Middle frontal gyrus (tissue), 1 donor: ENCODE data around the gene XXYLT1.

Source experiments
- DNase-seq: peaks from one replicate; pipeline ENCODE4 v3.0.0-alpha.2; 2015; ENCODE audit warnings: low spot score; ENCODE audit errors: extremely low spot score

The XXYLT1 gene

DNA sequence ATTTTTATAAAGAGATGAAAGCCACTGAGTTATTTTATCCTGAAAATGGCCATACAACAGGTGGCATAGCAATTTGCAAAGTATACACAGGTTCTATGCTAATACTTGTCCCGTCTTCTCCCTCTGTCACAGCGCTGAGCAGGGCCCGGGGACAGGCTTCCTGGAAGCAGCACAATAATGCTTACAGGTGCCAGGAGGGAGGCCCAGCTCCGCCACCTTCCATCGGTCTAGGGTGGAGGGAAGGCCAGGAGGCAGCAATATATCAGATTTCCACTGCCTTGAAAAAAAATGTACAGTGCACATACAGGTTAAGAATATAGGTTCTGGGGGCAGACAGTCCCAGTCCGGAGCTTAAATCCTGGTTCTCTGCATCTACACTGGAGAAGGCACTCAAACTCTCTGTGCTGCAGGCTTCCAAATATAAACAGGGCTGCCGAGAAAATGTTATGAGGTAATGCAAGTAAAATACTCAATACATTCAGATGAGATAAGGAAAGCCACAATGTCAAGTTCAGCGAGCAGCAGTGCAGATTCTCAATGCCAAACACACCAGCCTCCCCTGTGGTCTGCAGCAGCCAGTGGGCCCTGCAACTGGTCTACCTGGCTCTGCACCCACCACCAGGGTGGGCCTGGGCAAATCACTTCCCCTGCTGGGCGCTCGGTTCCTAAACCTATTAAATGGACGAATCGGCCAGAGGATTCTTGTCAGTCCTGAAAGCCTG is 189.6 kb downstream of the XXYLT1 start:
- DNase-seq = no peak

DNA sequence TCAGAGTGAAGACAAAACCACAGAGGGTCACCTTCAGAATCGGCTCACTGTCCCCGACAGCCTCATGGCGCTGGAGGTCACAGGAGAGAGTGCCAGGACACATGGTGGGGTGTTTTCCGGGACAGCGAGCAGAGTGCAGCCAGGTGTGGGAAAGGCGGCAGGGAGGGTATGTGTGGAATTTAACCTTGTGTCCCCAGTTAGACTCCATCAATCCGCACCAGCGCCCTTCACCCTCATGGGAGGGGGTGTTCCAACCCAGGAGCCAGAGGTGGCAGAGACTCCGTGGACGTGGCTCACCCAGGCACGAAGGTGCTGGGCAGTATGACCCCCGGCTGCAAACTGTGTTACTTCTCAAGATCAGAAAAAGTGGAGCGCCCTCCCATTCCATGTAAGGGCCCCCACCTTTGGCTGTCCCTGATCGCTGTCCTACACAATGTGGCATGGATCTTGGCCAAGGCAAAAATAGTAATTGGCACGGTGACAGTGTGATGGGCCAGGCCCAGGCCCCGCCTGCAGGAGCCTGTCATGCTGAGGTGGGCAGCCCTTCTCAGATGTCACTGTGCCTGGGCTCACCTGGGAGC is 190.3 kb downstream of the XXYLT1 start:
- no peak for DNase-seq

DNA sequence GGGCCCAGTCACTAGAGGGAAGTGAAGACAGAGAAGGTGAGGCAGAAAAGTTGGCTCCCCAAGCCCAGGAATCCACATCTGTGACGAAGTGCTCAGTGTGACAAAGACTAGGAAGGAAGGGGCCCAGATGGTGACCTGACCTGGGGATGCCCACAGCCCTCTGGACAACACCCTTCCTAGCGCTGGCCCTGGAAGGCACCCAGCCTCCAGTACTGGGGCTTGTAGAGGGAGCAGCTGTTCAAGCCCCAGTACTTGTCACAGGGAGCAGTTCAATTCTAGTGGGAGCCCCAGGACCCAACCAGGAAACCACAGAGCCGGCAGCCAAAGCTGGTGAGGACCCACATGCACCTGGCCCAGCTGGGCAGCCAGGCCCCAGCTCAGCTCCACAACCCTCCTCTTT is 190.8 kb downstream of the XXYLT1 start:
- no peak for DNase-seq

DNA sequence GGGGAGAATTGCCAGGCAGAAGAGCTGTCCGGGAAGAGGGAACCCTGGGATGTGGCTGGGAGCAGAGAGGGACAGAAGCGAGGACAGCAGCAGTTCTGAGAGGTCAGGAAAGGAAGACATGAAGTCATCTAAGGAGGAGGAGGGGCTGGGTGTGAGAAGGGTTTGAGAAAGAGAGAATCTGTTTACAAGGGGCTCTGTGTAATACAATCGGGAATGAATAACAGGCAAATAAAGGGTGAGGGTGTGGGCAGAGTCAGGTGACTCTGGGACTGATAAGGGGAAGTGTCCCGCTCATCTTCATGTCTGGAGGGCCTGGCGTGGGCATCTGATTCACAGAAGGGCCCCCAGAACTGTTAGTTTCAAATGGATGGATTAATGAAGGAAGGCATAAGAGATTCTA is 191.3 kb downstream of the XXYLT1 start:
- no peak for DNase-seq

DNA sequence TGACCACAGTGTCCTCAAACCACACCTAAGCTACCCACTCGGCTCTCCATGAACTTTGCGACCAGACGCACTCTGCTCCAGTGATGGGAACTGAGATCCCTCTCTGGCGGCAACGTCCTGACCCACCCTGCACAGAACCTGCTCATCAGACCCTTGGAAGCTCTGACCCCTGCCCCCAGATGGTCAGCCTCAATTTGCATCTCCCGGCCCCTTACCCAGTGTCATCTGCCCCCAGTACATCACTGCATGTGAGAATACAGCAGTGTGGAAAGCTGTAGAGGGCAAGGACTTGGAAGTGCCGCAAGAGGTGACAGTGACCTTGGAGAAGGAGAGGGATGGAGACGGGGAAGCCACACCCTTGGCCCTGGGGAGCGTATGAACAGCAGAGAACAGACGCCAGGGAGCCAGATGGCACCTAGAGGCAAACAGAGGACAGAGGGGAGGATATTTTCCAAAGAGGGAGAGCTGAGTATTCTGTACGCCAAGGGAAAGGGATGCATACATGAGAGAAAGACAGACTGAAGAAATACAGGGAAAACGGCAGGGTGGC is 192.0 kb downstream of the XXYLT1 start:
- no peak for DNase-seq

DNA sequence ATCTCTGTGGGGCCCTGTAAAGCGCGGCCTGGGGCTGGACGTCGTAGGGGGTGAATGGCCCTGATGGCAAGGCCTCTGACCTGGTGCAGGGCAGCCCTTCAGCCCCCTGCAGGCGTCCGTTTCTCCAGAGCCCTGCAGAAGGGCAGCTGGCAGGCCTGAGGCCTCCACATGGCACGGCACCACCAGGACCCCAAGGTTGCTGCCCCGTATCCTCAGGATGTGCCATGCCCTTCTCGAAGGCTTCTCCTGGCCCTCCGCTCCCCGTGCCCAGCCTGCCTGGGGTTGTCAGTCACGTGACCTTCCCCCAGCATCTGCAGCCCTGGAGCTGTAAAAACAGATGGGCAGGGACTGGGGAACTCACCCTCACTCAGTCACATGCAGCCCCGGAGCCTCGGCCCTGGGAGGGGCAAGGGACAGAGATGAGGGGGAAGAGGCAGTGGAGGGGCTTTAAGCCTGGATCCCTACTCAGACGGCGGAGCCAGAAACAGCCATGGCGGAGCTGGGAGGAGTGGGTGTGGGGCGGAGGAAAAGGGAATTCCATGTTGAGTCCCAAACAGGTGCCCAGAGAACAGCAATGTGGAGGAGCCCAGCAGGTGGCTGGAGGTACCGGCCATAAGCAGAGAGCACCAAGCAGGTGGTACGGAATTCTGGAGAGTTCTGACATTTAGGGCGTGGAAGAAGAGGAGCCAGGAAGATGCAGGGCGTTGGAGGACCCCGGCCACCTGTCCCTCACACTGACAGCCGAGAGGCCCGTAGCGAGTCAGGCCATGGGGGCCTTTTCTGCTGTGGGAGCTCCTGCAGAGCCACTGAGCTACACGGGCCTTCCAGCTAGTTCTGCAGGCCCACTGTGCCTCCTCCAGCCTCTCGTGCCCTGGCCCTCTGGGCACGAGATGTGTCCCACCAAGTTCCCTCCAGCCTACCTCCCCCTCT is 193.1 kb downstream of the XXYLT1 start:
- no peak for DNase-seq

DNA sequence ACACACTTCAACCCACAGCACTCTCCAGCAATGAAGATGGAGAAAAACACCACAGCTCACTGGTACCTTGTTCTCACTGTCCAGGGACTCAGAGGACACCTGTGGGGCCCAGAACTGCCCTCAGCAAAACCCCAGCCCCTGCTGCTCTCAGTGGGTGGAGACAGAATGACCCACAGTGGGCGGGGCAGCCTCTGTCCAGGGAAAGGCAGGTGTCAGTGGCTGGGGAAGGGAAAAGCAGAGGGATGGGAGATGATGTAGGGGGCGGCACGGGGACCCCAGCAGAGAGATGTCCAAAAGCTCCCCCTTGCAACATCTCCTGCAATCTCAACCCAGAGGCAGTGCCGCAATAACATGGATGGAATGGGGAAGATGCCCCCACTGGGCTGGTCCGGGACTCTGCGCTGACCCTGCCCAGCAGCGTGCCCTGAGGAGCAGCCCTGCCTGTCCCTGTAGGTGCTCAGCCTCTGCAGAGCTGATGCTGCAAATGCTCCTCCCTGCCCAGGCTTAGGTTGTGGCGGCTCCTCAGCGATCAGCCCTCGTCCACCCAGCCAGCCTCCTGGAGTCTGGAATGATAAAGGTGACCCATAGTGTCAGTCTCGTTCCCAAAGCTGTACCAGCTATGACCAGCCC is 193.9 kb downstream of the XXYLT1 start:
- no peak for DNase-seq

DNA sequence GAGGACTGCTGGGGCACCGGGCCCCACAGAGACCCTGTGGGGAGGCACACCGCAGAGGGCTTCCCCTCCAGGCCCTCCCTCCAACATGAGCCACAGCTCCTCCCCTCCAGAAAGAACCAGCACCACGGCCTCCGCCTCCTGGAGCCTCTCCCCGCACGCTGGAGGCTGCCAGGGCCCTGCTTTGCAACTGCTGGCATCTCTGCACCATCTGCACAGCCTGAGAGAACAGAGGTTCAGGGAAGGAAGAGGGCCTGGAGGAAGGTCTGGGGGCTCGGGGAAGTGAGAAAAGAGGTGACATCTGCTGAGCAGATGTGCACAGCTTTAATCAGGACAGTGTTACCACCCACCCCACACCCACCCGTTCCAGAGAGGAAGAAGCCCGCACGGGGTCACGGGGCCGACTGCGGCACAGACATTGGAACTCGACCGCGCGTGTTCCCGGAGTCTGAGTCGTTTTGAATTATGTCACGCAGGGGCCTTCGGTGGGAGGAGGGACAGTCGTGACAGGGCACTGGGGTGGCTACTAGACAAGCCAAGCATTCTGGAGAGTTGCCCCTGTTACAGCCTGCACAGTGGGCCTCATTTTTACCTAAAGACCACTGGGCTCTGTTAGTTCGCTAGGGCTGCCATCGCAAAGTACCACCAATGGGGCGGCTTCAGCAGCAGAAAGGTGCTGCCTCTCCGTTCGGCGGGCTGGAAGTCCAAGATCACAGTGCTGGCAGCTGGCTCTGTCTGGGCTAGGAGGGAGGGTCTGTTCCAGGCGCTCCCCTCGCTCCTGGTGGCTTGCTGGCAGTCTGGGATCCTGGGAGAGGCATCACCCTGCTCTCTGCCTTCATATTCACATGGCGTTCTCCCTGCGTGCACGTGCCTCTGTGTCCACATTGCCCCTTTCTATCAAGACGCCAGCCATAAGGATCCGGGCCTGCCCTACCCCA is 194.8 kb downstream of the XXYLT1 start:
- no peak for DNase-seq

DNA sequence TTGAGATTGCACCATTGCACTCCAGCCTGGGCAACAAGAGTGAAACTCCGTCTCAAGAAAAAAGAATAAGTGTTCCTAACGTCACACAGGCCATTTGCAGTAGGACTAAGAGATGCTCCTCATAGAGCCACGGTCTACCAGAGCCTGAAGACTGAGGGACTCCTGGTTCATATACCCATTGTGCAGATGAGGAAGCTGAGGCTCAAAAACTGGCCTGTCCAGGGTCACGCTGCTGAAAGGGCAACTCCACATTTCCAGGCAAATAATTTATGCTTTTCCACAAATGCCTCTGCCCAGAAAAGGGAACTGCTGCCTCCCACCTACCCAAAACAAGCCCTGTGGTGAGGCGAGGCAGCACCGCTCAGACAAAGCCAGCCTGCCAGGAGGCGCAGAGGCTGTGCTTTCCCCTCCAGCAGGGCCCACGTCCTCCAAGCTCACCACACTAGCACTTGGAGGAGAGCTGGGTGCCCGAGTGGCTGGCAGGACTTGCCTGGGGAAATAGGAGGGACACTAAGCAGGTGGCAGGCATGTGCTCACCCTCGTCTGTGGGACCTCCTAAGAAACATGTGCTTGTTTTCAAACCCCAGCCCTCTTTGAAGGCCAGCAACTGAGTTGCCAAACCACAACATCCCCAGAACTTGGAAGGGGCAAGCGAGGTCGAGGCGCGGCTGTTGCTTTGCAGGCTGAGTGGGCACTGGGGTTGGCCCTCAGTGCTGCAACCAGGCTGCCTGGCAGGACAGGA is 195.6 kb downstream of the XXYLT1 start:
- no peak for DNase-seq

DNA sequence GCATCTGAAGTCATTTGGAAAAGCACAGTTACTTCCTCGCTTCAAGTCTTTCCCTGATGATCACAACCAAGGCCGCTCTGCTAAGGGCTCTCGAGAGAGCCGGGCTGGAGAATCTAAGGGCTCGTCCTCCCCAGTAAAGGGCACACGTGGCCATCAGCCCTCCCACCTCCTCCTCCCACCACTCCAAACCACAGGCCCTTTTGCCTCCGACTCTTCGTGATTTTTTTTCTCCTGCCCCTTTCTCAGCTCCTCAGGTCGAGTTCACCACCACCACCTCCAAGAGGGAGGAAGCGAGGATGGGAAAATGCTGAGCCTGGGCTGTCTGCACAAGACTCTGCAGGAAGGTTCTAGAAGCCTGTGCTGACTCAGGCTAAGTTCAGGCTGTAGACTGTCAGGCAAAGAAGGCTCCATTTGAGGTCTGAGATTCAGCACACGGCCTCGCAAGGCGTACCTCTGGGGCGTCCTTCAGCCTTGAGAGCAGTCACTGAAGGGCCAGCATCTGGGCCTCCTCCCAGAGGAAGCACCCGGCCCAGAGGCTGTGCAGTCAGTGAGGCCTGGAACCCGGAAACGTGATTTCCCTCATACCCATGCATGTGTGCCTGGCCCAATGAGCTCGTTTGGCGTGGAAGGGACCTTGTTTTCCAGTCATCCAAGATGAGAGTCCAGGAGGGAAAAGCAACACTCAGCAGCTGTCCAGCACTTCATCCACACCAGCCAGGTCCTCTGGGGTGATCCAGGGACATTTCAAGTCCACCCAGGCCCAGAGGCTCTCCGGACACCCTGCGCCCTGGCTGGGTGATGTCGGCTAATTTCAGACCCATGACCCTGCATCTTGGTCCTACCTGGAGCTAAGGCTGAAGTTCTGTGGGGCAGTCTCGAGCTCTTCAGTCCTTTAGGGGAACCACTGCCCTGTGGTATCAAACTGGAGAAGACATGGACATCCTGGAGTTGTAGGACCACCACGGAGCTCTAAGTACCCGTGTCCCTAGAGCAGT is 196.8 kb downstream of the XXYLT1 start:
- no peak for DNase-seq

DNA sequence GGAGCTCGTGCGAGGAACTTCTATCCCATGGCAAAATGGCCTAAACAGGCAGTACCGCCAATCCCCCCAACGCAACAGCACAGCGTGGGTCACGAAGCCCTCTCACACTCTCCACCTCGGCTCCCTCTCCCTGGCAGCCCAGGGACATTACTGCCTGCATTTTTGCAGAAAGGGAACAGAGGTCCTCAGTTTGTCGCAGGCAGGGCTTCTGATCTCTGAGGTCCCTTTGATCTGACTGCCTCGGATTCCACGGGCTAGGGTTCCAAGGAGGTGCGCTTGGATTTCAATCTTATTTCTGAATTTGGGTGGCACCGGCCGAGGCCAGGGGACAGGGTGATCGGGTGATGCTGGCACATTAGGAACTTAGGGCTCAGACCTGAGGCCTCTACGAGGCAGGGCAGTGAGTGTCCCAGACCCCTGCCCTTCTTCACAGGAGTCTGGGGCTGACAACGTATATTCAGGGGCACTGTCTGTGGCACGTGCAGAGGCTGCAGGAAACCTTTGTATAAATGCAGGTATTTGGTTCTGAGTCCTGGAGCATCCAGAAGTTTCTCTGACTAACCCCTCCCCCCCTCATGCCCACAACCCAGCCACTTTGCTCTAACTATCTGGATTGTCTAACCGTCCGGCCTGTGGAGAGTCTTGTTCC is 197.9 kb downstream of the XXYLT1 start:
- no peak for DNase-seq

DNA sequence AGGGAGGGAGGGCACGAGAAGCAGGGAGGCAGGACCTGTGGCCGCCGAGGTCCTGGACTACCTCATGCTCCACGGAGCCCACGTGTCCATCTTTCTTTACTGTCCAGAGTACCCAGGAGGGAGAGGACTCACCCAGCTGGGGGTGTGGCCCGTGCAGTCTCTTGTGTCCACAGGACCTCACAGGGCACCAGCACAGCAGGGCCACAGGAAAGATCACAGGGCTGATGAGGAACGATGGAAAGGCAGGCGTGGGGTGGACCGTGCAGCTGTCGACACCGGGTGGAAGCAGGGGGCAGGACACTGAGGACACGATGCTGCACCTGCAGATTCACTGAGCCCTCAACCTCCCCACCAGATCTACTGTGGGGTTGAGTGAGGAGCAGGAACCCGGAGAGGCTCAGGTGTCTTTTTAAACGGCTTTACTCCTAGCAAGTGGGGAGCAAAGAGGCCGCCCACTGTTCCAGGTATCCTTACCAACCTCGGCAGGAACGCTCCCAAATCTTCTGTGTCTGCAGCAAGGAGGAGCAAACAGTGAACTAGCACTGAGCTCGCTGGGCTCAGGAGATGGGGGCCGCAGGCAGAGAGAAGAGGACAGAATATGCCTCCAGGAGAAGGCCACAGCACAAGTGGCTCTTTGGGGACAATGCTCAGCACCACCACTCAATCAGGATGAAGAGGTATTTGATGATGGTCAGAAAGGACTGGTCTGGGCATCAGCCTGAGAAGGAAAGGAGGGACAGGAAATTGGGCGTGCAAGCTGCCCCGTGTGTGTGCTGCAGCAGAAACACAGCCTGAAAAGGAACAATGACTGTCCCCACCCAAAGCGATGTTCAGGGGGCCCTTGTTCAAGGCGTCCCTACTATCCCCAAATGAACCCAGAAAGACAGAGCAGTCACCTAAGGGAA is 198.8 kb downstream of the XXYLT1 start:
- DNase-seq = no peak

DNA sequence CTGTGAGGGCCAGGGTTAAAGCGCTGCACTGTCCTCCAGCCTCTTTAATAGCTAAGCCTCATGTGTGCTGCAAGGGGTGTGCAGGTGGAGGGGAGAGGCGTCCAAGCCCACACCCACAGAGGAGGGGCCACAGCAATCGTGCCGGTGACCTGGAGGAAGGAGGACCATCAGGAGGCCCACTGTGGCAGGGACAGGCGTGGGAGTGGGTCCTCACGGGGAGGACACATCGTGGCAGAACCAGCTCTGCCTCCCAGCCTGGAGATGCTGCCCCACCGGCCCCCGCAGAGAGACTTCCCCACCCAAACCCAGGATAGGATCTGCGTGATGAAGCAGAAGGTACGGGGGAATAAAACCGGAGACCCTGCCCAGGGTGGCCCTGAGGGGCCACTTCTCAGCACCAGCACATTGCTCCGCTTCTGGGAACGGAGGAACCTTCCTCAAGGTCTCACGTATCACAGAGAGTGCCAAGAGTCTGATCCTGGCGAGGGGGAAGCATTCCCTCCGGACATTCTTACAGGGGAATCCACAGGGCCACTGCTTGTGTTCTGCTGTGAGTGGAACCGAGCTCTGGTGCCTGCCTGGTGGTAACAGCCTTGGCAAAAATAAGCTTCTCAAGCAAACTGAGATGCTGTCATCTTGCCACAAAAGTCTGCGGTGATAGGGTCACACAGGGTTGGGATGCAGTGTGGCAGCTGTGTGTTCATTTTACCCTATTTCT is 199.8 kb downstream of the XXYLT1 start:
- no peak for DNase-seq

DNA sequence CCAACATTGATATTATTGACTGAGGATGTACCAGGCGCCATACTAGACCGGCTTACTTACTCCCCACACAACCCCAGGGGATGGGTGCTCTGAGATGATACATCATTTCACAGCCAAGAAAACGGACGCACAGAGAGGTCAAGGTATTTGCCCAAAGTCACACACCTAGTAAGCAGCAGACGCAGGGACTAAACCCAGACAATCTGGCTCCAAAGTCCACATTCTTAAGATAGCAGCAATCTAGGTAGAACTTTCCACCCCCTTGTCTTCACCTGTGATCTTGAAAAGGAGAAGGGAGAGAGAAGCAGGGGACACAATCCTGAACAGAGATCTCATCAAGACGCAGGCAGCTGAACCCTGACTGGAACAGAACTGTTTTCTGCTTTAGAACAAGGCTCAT is 200.6 kb downstream of the XXYLT1 start:
- no peak for DNase-seq

DNA sequence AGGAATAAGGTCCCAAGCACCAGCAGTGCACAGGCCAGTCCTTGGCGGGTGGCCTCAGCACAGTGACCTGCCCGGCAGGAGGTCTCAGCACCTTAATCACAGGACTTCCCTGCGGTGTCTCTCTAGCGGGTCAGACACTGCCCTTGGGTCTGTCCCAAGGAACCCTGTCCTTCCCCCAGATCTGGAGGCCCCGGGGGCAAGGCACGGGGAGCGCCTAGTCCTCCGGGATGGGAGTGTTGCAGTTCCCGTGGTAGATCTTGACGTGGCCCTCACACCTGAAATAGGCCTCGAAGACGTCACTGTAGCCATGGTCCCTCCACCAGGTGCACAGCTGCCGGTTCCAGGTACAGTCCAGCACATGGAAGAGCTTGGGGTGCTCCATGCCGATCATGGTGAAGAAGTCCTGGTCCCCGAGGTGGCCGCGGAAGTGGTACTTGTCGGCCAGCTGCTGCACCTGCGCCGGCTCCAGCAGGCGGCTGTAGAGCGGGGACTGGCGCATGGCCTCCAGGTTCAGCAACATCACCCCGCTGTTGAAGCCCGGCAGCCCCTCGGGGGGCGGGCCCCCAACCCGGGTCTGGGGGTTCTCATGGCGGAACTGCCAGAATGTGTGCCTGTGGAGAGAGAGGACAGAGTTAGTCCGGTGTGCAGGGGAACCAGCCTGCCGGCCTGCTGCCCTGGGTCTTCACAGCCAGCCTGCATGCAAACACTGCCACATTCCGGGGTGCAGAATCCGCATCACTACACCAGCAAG is 201.3 kb downstream of the XXYLT1 start:
- no peak for DNase-seq
